Superior temporal gyrus (tissue), 1 donor: ENCODE measurements around the gene RDH11.
A peak's percentile ranks its signal among the peaks of the same experiment; 100 is the strongest.
"Not testable (repeated sequence)": the region's sequence is repeated elsewhere in the genome, so short reads cannot be mapped to it uniquely, and the experiment has no call there.

Experiments used
- DNase-seq: peaks from one replicate; pipeline ENCODE4 v3.0.0-alpha.2; 2016; ENCODE audit errors: extremely low spot score

Gene RDH11

DNA sequence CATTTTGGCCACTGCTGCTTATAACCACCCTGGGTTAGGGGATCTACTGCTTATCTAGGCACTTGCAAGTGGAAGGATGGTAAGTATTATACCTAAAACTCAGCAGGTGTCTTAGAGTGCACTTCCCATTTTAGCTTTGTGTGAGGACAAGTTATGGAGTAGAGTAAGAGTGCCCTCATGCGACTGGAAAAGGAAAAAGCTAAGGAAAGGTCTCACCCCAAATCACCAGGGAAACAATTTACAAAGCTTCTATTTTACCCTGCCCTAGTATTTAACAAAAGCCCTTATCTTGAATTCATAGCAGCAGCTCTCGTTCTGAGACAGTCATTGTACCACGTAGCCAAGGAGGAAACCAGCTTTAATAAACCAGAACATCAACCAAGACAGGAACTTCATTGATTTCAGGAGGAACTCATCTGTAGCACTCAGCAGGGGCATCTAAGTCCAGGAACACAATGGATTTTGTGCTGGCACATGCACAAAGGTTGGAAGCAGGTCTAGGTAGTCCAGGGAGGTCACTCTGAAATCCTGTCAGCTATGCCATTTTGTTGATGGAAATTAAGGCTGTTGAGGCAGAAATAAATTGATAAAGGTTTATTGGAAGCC lies 9.0 kb upstream of the RDH11 start:
- DNase-seq: peak; percentile 93

DNA sequence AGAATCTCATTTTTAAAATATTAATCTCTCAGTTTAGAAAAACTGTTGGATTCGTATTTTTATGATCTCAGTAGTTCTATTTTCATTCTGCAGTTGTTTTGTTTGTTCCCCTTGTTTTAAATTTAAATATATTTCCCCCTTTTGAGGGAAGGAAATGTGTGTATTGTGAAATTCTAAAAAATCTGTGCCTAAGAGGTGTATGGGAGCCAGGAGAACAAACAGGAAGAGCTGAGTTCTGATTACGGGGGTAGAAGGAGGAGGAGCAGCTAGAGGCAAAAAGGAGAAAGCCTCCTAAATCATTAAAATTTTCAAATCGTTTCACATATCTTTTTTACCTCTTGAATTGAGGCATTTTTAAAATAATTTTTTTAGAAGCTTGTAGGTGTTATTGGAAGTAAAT lies 8.4 kb upstream of the RDH11 start:
- DNase-seq: no peak

DNA sequence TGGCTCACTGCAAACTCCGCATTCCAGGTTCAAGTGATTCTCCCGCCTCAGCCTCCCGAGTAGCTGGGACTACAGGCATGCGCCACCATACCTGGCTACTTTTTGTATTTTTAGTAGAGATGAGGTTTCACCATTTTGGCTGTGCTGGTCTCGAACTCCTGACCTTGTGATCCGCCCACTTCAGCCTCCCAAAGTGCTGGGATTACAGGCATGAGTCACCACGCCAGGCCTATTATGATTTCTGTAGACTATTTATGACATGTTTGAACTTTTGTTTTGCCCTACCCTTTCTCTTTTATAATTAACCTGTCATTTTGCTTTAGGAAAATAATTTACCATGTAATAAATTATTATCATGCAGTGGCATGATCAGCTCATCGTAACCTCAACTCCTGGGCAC lies 5.9 kb upstream of the RDH11 start, which contains the start of gene RDH12:
Gene RDH12, plus strand, starts transcription at position 395 of the 400 bp plus-strand sequence. CDS start 20,757 bp downstream, outside the sequence.
- DNase-seq: not testable (repeated sequence)

DNA sequence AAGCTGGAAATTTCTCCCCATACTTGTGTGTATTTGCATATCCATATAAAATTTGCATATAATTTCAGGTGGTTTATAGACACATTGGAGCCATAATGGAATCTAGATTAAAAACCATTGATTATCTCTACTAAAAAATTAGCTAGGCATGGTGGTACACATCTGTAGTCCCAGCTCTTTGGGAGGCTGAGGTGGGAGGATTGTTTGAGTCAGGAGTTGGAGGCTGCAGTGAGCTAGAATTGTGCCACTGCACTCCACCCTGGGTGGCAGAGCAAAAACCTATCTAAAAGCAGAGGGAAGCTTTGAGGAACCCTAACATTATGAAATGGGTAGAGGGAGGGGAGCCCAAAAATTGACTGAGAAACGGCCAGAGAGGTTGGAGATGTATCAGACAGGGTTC lies 2.6 kb upstream of the RDH11 start:
- no peak for DNase-seq

DNA sequence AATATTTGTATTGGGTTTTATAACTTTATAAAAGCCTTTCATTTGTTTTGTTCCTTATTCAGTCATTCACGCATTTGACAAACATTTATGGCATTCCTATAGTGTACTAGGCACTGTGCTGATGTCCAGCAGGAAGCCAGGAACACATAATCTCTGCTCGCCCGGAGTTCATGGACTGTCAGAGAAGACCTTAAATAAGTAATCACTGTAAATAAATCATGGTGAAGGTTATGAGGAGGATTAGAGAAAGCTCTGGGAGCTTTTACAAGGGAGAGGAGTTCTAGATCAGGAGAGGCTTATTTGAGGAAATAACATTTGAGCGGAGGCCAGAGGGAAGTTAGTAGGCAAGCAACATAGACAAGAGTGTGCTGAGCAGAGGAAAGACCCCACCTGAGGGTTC lies 1.4 kb upstream of the RDH11 start:
- no peak for DNase-seq

DNA sequence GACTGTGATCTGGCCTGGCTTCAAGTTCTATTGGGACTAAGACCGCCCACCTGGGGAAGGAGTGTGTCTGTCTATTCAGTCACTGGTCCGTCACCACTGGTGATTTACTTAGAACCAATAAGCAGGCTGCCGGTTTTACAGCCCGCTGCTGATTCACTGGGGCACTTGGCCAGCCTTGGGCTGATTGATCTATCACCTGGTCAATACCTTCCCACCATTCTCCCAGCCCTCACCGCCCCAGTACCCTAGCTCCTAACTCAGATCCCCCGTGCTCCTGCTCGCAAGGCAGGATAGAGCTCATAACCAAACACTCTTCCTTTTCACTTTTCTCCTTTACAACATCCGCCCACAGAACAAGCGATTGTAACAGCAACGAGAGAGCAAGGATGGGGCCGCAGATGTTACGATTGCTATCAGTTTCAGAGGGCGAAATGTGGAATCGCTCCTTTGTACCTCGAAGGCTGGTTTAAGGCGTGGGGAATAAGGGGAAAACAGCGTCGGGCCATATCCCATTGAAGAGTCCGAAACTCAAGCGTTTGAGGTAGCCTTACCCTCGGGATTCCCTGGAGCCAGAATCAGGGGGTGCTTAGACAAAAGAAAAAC lies 672 bp downstream of the RDH11 start:
- peak; percentile 63 for DNase-seq

DNA sequence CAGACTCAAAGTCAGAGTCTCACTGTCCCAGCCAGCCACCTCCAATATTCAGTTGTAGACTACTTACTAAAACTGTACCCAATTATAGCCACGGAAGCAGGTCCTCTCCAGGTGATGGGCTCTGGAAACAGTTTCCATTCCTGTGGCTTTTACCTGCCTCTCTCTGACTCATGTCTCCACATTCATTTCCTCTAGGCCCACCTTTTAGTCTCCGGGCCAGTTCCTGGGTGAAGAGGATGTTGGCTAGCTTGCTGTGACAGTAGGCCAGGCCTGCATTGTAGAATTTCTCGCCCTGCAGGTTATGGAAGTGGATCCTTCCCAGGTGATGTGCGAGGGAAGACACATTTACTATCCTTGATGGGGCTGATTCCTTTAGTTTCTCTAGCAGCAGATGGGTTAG lies 5.6 kb downstream of the RDH11 start:
- no peak for DNase-seq

DNA sequence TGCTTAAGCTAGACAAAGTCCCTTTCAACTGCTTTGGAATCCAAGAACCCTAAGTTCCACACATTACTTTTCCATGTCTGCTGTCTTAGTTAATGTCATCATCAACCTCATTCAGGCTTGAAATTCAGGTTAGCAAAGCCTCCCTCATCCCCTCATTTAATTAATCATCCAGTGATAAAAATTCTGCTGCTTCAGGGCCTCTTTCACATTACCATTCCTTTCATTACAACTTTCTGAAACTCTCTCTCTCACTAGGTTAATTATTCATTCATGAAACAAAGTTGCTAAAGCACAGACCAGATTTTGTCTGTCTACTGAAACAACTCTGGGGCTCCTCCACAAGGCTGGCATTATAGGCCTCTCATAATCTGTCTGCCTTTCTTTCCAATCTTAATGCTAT lies 11.7 kb downstream of the RDH11 start:
- no peak for DNase-seq

DNA sequence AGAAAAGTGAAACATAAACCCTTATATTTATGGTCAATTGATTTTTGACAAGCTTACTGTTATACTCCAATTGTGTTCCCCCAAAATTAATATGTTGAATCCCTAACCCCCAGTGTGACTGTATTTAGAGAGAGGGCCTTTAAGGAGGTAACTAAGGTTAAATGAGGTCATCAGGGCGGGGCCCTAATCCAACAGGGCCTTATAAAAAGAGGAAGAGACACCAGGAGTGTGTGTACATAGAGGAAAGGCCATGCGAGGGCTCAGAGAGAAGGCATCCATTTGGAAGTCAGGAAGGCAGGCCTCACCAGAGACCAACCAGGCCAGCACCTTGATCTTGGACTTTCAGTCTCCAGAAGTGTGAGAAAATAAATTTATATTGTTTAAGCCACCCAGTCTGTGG lies 14.6 kb downstream of the RDH11 start:
- no peak for DNase-seq

DNA sequence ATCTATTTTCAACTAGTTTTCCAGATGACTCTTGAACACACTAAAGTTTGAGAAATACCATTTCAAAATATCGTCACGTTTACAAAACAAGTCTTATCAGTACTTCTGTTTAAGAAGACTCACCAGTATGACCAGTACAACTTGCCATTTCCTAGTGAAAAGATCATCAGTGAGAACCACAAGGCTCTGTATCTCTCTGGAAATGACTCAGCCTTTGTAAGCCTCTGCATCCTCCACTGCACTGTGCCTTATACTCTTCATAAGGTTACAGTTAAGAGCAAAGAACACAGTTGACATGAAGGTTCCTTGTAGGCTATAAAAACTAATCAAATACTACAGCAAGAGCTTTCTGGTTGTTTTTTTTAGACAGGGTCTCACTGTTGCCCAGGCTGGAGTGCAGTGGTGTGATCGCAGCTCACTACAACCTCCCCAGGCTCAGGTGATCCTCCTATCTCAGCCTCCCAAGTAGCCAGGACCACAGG lies 15.4 kb downstream of the RDH11 start:
- no peak for DNase-seq

DNA sequence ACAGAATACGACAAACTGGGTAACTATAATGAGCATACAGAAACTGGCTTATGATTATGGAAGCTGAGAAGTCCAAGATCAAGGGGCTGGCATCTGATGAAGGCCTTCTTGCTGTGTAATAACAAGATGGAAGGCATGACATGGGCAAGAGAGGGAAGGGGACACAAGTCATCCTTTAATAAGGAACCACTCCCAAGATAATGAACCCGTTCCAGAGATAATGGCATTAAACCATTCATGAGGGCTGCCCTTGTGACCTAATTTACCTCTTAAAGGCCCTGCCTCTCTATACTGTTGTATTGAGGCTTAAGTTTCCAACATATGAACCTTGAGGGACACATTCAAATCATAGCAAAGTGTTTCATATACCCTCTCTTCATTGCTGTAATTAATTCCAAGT lies 16.6 kb downstream of the RDH11 start:
- DNase-seq: no peak

DNA sequence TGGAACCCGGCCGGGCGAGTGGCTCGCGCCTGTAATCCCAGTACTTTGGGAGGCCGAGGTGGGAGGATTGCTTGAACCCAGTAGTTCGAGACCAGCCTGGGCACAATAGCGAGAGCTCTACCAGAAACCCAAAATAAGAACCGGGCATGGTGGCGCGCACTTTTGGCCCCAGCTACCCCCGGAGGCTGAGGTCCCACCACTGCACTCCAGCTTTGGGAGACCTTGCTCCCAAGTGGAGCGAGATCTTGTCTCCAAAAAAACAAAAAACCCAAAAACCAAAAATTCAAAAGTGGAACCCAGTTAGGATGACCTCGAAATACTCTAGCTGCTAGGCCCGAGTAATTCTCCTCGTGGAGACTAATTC lies 20.4 kb downstream of the RDH11 start:
- DNase-seq: no peak

DNA sequence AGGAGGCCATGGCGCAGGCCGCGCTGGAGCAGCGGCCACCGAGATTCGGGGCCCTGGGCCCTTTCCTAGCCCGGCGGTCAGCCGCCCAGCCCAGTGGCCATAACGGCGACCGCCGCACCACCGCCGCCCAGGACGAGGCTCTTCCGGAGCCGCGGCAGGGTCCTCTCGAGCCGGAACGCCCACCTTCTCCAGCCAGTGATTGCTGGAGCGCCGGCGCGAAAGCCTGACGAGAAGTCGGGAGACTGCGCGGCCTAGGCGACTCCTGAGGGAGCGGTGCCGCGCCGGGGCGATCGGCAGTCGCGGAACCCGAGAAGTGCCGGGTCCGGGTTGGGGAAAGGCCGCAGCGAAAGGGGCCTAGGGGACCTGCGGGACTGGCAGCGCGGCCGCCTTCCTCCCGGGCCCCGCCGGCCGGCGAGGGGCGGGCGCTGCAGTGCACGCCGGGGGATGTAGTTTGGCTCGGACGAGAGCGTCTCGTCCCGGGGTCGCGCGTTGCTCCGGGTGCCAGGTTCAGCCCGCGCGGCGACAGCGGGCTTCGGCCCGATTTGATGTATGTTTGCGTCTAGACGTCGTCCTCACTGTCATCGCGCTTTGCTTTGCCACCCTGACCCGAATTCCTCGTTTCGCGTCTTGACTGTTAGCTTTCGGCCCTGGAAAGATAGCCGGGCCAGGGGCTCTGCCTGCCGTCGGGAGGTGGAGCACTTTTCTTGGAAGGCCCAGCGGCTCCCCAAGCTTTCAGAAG lies 20.9 kb downstream of the RDH11 start, which contains the start of gene VTI1B:
Gene VTI1B, minus strand, starts transcription at position 153 of the 739 bp plus-strand sequence. Its CDS starts 143 bp downstream, at position 10.
- peak; percentile 83 for DNase-seq

DNA sequence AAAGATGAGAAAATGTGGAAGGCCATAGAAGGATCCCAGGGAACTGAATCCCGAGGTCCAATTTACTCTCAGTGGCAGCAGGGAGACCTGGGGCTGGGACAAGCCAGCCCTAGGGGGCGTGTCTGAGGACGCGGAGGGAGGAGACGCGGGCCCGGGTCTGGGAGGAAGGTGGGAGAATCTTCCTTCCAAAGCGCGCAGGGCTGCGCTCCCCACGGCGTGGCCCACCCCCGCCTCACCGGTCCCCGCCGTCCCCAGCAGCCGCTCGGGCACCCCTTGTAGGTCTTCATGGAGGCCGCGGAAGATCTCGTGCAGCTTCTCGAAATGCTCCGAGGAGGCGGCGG lies 21.5 kb downstream of the RDH11 start:
- DNase-seq: peak; percentile 74

DNA sequence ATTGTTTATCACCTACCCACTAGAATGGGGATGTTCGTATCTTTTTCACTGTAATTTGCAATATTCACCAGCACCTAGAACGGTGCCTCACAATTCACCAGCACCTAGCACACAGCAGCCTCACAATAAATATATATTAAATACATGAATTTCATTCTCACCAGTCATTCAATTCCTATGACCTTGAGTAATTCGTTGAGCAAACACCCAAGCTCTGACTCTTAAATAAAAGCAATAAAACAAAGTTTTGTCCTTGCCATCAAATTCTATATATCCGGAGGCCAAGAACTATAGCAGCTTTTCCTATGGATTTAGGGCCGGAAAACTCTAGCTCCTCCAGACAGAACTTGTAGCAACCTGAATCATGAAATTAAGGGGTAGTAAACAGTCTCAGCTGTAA lies 22.1 kb downstream of the RDH11 start:
- DNase-seq: no peak

DNA sequence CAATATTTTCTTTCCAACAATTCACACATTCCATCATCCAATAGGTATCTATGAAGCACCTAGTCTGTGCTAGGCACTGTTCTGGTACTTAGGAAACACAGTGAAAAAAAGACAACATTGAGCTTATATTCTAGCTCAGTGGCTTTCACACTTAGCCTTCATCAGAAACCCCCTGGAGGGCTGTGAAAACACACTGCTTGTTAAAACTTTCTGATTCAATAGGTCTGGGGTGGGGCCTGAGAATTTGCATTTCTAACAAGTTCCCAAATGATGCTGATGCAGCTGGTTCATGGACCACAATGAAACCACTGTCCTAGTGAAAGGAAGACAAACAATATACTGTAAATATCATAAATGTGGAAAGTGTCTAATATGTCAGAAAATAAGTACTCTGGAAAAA lies 27.0 kb downstream of the RDH11 start:
- no peak for DNase-seq

DNA sequence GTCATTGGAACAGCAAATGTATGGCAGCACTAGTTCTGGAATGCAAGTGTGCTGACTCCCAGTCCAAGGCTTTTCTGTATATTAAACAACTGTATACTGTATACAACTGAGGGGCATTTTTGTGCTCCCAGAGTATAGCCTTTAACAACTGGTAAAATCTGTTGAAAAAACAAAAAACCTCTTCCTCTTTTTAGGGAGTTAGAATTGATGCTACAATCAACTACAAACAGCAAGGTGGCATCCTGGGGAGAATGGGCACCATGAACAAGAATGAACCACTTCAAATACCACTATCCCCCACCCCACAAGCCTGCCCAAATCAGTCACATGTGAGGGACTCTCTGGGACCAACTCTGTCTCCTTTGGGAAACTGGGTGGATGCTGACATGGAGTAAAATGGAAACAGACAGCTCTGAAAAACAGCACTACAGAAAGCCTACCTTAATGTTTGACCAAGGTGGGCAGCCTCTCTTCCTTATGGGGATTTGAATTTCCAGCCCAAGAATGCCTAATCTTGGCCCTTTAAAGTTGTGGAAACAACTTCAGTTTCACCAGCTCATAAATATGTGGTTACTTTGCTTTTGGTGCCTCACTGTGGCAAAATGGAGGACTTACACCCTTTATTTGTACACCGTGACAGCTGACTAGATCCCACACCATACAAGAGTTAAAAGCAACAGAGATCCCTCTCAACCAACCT lies 28.7 kb downstream of the RDH11 start:
- peak; percentile 83 for DNase-seq

DNA sequence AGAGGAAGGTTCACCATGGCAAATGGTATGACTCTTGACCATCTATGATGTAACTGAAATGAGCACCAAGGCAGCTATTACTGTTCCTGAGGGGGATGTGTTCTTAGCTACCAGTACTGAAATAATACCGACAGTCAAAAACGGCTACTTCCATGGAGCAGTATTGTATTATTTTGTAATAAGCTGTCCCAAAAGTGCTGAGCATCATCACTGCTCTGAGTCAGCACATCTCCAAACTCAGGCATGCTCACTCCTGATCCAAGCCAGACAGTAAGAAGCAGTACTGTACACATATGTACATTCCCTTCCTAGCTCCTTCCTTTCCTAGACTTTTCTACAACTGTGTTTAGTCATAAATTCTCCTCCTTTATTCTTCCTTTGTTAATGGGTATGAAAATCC lies 29.7 kb downstream of the RDH11 start:
- DNase-seq: no peak

DNA sequence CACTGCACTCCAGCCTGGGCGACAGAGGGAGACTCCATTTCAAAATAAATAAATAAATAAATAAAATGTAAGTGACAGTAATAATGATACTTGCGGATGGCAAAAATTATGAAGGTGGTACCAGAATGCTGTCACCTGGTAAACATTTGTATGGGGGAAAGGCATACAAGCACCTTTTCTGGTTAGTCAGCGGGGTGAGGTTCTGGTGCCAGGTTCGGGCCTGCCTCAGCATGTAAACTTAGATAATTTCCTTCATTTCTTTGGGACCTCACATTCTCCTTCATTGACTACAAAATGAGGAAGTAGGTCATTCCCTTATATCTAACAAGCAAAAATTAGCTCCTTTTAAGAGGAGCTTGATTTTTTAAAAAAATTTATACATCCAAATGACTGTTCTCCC lies 31.9 kb downstream of the RDH11 start:
- no peak for DNase-seq

DNA sequence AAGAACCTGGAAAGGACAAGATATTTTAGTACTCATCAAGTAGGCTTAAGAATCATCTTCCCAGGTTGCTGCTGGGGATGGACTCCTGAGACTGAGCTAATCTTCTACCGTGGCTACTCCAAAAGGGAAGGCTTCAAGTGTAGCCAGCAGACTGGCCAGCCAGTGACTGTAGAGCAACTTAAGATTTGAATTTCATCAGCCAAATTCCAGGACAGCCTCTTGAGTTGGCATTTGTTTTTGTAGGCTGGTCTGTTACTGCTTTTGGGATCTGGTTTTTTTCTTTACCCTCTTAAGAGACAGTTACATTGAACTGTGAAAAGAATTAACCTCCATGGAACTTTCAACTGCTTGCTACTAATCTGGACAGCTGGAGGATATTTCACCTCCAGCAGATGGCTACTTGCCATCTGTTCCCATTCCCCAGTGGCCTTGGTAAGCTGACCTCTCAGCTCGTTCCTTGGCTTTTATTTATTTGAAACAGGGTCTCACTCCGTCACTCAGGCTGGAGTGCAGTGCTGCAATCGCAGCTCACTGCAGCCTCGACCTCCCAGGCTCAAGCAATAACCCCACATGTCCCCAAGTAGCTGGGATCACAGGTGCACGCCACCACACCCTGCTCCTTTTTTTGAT lies 41.8 kb downstream of the RDH11 start:
- no peak for DNase-seq

DNA sequence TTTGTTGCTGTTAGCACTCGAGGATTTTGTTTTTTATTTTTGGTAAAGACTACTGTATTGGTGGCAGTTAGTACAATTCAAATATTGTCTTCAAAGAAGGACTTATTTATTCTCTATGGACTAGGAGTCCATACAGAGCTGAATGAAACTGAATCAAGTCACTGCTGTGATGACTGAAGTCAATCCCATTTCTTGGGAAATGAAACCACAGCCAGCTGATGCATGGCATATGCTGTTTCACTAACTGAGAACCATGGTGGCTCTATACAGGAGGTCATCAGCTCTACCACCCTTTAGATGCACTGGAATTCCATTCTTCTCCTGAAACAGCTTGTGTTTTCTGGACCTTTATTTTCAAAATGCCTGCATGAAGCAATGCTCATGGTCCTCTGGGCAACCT lies 43.4 kb downstream of the RDH11 start:
- DNase-seq: no peak

DNA sequence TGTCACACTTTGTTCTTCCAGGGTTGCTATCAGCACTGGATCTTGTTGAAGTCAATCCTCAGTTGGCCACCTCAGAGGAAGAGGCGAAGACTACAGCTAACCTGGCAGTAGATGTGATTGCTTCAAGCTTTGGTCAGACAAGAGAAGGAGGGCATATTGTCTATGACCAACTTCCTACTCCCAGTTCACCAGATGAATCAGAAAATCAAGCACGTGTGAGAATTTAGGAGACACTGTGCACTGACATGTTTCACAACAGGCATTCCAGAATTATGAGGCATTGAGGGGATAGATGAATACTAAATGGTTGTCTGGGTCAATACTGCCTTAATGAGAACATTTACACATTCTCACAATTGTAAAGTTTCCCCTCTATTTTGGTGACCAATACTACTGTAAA lies 44.9 kb downstream of the RDH11 start:
- DNase-seq: no peak
